COLO668 (cell line): Measurements from ENCODE around the gene CD27.
"Not testable (repeated sequence)": the region's sequence is repeated elsewhere in the genome, so short reads cannot be mapped to it uniquely, and the experiment has no call there.

ENCODE experiments used
- DNase-seq: peaks from one replicate; lab custom pipeline; 2025; ENCODE audit not compliant: unreplicated experiment; lab: John Stamatoyannopoulos, UW

Gene CD27

DNA sequence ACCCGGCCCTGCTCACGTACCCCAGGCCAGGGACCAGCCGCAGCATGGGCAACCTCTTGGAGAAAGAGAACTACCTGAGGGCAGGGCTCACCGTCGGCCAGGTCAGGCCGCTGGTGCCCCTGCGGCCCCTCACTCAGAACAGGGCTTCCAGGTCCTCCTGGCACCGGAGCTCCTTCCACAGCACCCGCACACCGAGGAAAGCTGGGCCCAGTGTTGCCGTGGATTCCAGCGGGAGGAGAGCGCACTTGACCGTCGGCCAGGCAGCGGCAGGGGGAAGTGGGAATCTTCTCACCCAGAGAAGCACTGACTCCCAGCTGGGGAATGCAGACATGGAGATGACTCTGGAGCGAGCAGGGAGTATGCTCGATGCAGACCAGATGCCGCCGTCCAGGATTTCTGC lies 33.7 kb downstream of the CD27 start:
- no peak for DNase-seq

DNA sequence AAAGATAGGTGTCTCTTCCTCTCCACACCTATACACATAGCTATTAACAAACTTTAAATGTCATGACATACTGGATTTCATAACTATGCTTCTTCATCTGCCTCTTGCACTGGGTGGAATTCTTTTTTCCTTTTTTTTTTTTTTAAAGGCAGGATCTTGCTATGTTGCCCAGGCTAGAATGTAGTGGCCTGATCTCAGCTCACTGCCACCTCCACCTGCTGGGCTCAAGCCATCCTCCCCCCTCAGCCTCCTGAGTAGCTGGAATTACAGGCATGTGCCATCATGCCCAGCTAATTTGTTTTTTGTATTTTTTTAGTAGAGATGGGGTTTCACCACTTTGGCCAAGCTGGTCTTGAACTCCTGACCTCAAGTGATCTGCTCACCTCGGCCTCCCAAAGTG lies 43.5 kb downstream of the CD27 start:
- DNase-seq, result no peak

DNA sequence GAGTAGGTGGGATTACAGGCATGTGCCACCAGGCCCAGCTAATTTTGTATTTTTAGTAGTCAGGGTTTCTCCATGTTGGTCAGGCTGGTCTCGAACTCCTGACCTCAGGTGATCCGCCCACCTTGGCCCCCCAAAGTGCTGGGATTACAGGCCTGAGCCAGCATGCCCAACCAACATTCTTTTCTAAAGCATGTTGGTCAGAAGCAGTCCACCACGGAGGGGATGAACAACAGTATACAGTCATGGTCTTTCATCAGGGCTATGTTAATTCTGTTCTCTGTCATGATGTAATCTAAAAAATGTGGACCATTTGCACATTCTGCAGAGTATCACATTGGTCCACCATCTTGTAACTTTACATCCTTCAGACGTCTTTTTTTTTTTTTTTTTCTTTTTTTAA lies 44.7 kb downstream of the CD27 start:
- DNase-seq, result no peak

DNA sequence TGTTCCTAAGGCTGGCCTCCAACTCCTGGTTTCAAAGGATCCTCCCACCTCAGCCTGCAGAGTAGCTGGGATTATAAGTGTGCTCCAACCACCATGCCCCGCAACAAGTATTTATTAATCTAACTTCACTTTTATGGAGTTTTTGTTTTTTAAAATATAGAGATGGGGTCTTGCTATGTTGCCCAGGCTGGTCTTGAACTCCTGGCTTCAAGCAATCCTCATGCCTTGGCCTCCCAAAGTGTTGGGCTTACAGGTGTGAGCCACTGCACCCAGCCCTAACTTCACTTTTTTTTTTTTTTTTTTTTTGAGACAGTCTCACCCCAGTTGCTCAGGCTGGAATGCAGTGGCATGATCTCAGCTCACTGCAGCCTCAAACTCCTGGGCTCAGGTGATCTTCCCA lies 45.9 kb downstream of the CD27 start:
- not testable (repeated sequence) for DNase-seq

- peak; percentile 94 for DNase-seq
These were observed 48.2 kb downstream of the CD27 start, which contains the start of gene MRPL51 for GRCh38 chr12:6492838-6493496. Gene MRPL51 (minus strand): TSS chr12:6493262. CDS start chr12:6493136, 126 bp downstream.

GRCh38 chr12:6493497-6494257 lies 48.9 kb downstream of the CD27 start, which contains the start of gene NCAPD2:
Gene NCAPD2 (plus strand): TSS chr12:6494102. CDS start chr12:6495099, 997 bp downstream.
- peak; percentile 93 for DNase-seq

DNA sequence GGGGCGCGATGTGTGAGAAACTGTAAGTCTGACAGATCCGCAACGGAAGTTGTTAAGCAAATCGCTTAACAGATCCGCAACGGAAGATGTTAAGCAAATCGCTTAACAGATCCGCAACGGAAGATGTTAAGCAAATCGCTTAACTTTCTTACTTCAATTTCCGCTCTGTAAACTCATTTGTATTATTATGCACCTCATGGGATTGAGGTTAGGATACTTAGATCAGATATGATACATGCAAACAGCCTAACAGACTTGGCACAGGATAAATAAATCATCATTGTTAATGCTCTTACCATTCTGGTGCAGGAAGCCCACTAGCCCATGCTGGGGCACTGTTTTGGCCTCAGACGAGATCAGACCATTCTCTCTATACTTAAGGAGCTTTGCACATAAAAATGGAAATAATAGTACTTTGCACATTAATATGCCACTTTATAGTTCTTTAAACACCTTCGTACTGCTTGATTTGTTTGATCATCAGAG lies 49.5 kb downstream of the CD27 start:
- peak; percentile 0 for DNase-seq

GRCh38 chr12:6494968-6495367 lies 50.2 kb downstream of the CD27 start:
- DNase-seq, result no peak

GRCh38 chr12:6497291-6497690 lies 52.5 kb downstream of the CD27 start:
- not testable (repeated sequence) for DNase-seq

DNA sequence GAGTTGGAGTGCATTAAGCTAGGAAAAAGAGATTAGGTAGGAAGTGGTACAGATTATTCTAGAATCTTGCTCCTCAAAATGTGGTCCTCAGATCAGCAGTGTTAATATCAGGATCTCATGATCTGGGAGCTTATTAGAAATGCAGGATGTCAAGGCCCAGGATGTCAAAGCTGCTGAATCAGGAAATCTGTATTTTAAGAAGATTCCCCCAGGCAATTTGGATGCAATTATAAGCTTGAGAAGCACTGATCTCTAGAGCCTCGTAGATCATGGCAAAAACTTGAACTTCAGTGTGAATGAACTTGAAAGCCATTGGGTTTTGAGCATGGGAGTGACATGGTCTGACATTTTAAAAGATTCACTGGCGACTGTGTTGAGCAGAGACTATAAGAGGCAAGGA lies 55.7 kb downstream of the CD27 start:
- no peak for DNase-seq
